ENCODE results near the gene MAN1A2. TPM values are rescaled to one million over a fixed set of nuclear protein-coding genes. Genes with fewer than 3 reads are reported as not detected.

MAN1A2 gene
- 66.5 and 67.7 TPM in 2 replicates for total RNA-seq
- long read RNA-seq, full-length matches to known transcripts = 22 of 77 reads
- long read RNA-seq, partial matches to known transcripts = 41 of 77 reads
- long read RNA-seq, other reads (novel, unspliced or antisense) = 14 of 77 reads

DNA sequence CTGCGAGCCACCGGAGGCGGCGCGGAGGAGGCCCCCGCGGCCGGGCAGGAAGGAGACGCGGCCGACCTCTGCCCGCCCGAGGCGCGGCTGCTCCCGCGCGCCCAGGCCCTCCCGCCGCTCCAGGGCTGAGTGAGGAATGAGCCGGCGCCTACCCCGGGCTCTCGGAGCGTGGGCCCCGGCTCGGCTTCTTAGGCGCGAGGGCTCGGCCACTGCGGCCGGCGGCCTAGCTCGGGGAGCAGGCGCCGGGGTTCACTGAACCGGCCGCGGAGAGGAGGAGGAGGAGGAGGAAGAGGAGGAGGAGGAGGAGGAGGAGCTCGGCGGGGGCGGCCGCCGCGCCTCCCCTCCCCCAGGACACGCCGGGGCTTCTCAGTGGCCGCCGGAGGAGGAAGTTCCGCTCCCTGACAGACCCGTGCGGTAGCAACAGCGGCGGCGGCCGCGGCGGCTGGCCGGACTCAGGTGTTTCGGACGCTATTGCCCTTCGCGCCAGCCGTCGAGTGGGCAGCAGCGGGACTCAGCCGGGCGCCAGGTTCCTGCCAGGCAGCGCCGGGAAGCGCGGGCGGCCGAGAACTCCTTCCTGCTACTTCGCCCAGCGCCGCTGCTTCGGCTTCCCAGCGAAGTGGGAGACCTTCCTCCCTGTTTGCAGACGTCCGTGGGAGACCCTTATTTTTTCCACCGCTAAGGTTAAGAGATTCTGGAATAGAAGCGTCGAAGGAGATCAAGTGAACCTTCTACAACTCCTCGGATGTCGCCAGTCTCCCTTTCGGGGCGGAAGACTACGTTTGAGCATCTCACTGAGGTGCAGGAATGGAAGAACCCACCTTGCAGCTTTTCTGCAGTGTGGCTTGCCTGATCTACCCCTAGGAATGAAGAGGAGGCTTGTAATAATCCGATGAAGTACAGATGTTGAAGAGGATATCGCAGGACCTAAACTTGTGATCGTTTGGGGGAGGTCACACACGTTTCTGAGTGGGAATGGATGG is at the start of gene MAN1A2:
Gene MAN1A2 (plus strand): TSS at position 404 of the 980 bp plus-strand sequence. CDS start 735 bp downstream, outside the sequence.
- peaks cover 1% of the 10 kb centered on the region for H3K36me3 Mint-ChIP-seq (ENCODE audit: insufficient read depth)
- peak within 1 kb of the TSS; percentile 94 for H3K4me3 Mint-ChIP-seq (ENCODE audit: low read depth)
- TF ChIP-seq, protein P1, sequence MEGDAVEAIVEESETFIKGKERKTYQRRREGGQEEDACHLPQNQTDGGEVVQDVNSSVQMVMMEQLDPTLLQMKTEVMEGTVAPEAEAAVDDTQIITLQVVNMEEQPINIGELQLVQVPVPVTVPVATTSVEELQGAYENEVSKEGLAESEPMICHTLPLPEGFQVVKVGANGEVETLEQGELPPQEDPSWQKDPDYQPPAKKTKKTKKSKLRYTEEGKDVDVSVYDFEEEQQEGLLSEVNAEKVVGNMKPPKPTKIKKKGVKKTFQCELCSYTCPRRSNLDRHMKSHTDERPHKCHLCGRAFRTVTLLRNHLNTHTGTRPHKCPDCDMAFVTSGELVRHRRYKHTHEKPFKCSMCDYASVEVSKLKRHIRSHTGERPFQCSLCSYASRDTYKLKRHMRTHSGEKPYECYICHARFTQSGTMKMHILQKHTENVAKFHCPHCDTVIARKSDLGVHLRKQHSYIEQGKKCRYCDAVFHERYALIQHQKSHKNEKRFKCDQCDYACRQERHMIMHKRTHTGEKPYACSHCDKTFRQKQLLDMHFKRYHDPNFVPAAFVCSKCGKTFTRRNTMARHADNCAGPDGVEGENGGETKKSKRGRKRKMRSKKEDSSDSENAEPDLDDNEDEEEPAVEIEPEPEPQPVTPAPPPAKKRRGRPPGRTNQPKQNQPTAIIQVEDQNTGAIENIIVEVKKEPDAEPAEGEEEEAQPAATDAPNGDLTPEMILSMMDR (IDR thresholded peaks at IDR 0.05; ENCODE audit: unreplicated experiment) = no peak
- peak; percentile 67 for DNase-seq (ENCODE audit: low spot score, unreplicated experiment)
- no peaks in the 10 kb centered on the region for H3K27me3 Mint-ChIP-seq
- H3K27ac Mint-ChIP-seq = peak within 1 kb of the TSS; percentile 99
- H3K4me1 Mint-ChIP-seq (ENCODE audit: low read depth) = peaks cover 50% of the 10 kb centered on the region
- H3K9me3 Mint-ChIP-seq (ENCODE audit: low read depth) = peaks cover 3% of the 10 kb centered on the region

DNA sequence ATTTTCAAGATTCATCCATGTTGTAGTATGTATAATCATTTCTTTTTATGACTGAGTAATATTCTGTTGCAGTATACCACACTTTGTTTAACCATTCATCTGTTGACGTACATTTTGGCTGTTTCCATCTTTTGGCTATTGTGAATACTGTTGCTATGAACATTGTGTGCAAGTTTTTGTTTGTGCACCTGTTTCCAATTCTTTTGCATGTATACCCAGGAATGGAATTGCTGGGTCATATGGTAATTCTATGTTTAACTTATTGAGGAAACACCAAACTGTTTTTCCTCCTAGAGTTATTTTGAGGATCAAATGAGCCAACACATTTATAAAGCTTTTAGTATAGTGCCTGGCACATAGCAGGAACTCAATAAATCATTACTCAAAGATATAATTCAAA is 49.2 kb upstream of the MAN1A2 start:
- Mint-ChIP-seq H3K4me3 (ENCODE audit: low read depth) (no peak overlapping the region), H3K36me3 (ENCODE audit: insufficient read depth) (no peaks in the 10 kb centered on the region), H3K4me1 (ENCODE audit: low read depth) (peaks cover 27% of the 10 kb centered on the region), H3K9me3 (ENCODE audit: low read depth) (no peaks in the 10 kb centered on the region), H3K27me3 (no peaks in the 10 kb centered on the region), H3K27ac (no peak overlapping the region)
- TF ChIP-seq, protein P1 (IDR thresholded peaks at IDR 0.05; ENCODE audit: unreplicated experiment) = no peak
- no peak for DNase-seq (ENCODE audit: low spot score, unreplicated experiment)

DNA sequence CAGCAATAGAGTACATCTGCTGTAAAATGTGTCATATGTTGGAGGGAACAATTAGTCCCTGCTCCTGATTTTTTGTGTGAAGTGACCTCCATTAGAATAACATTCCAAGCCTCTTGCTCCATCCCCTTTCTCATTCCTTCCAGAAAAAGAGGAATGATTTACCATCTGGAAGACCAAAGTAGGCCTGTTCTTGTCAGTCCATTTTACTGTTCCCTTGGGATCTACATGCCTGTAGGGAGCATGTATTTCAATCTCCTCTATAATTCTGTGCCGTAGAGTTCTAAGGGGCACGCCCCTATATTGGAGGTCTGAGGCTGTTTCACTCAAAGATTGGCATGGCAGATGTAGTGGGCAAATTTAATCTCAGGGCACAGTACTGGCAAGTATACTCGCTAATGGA is 48.8 kb upstream of the MAN1A2 start:
- H3K27me3 Mint-ChIP-seq = no peaks in the 10 kb centered on the region
- TF ChIP-seq, protein P1 (IDR thresholded peaks at IDR 0.05; ENCODE audit: unreplicated experiment) = no peak

DNA sequence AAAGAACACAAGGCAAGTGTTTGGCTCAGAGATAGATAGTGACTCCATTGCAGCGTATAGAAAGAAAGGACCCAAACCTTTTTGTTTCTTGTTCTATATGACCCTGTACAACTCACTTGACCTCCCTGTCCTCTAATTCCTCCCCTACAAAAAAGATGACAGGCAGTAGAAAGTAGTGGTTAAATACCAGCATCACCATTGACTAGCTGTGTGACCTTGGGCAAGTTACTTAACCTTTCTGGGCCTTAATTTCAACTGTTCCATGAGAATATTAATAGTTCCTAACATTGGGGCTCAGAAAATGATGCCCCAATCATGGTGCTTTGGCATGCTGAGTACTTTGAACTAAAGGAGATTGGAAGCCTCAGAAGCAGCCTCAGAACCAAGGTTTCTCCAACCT is 46.7 kb upstream of the MAN1A2 start:
- Mint-ChIP-seq H3K27me3 (no peaks in the 10 kb centered on the region), H3K4me1 (ENCODE audit: low read depth) (peaks cover 51% of the 10 kb centered on the region), H3K4me3 (ENCODE audit: low read depth) (no peak overlapping the region), H3K9me3 (ENCODE audit: low read depth) (no peaks in the 10 kb centered on the region), H3K27ac (no peak overlapping the region), H3K36me3 (ENCODE audit: insufficient read depth) (no peaks in the 10 kb centered on the region)
- no peak for DNase-seq (ENCODE audit: low spot score, unreplicated experiment)
- TF ChIP-seq, protein P1 (IDR thresholded peaks at IDR 0.05; ENCODE audit: unreplicated experiment) = no peak

More for the DNA sequence above, 48.8 kb upstream of the MAN1A2 start:
- H3K27ac Mint-ChIP-seq = no peak overlapping the region
- H3K9me3 Mint-ChIP-seq (ENCODE audit: low read depth) = no peaks in the 10 kb centered on the region
- peaks cover 31% of the 10 kb centered on the region for H3K4me1 Mint-ChIP-seq (ENCODE audit: low read depth)
- no peak overlapping the region for H3K4me3 Mint-ChIP-seq (ENCODE audit: low read depth)
- no peaks in the 10 kb centered on the region for H3K36me3 Mint-ChIP-seq (ENCODE audit: insufficient read depth)
- DNase-seq (ENCODE audit: low spot score, unreplicated experiment) = no peak

Data from progenitor cell of endocrine pancreas (in vitro differentiated cells).